HEK293T (cell line): ENCODE results near the gene DAND5.

Source experiments
- ARNT ChIP-seq: fragments of 450-650 bp; IDR thresholded peaks from 2 replicates; pipeline ENCODE4 v1.6.1; 2017; ENCODE audit warnings: mild to moderate bottlenecking
- BHLHE40 ChIP-seq: fragments of 450-650 bp; IDR thresholded peaks from 2 replicates; pipeline ENCODE4 v1.6.1; 2016; ENCODE audit warnings: mild to moderate bottlenecking, moderate library complexity, borderline replicate concordance
- ELF4 ChIP-seq: fragments of 450-650 bp; IDR thresholded peaks from 2 replicates; pipeline ENCODE4 v1.6.1; 2017; ENCODE audit warnings: antibody characterized with exemption
- FOXK2 ChIP-seq: fragments of 450-650 bp; IDR thresholded peaks from 2 replicates; pipeline ENCODE4 v1.6.1; 2016; ENCODE audit warnings: mild to moderate bottlenecking
- FOXM1 ChIP-seq: fragments of 450-650 bp; IDR thresholded peaks from 2 replicates; pipeline ENCODE4 v1.6.1; 2017; ENCODE audit warnings: mild to moderate bottlenecking, borderline replicate concordance
- HDGF ChIP-seq: fragments of 450-650 bp; IDR thresholded peaks from 2 replicates; pipeline ENCODE4 v1.6.1; 2017; ENCODE audit warnings: antibody characterized with exemption, borderline replicate concordance
- L3MBTL2 ChIP-seq: fragments of 450-650 bp; conservative IDR thresholded peaks from 2 replicates; pipeline ENCODE4 v1.6.1; 2016; ENCODE audit warnings: mild to moderate bottlenecking
- NFRKB ChIP-seq: fragments of 450-650 bp; IDR thresholded peaks from 2 replicates; pipeline ENCODE4 v1.6.1; 2016; ENCODE audit warnings: mild to moderate bottlenecking, moderate library complexity
- SP1 ChIP-seq: fragments of 450-650 bp; IDR thresholded peaks from 2 replicates; pipeline ENCODE4 v1.6.1; 2017
- SUZ12 ChIP-seq: fragments of 450-650 bp; IDR thresholded peaks from 2 replicates; pipeline ENCODE4 v1.6.1; 2016; ENCODE audit warnings: mild to moderate bottlenecking
- TARDBP ChIP-seq: fragments of 450-650 bp; IDR thresholded peaks from 2 replicates; pipeline ENCODE4 v1.6.1; 2016
- ZNF384 ChIP-seq: fragments of 450-650 bp; IDR thresholded peaks from 2 replicates; pipeline ENCODE4 v1.6.1; 2016
- TF ChIP-seq, protein P1 (sequence below): fragments of 450-650 bp; IDR thresholded peaks from 2 replicates; pipeline ENCODE4 v1.6.1; 2016

DNA sequence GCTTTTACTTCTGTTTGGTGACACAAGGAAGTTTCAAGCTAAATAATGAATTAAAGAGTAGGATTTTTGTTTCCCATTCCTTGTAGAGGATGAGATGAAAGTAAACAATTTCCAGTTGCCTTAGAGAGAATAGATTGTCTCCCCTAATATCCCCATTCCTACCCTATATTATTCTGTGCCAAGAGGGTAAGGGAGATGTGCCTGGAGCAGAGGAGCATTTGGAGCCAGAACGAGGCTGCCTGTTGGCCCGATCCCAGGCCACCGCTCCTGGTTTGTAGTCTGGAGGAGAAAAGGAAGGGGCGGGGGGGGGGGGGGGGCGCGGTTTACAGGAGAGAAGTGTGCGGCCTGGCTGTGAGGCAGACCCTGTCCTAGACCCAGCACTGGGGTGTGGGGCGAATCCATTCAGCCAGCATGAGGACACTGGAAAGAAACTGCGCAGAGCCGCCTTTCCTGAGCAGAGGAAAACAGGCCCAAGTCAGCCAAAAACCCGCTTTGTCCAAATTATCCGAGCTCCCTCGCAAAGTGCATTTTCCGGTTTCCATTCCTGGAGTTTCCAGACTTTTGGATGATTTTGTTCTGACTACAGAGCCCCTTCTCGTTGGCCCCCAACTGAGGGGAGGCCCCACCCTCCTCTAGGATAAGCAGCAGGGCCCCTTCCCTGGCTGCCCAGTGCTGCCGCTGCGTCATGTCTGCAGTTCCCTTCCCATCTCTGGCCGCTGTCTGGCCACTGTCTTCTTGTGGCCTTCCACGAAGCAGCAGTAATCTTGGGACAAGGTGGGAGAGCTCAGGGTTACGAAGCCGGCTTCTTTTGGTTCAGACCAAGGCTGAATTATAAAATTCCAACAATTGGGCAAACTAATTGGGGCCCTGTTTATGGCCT lies 48.9 kb downstream of the DAND5 start:
- TF ChIP-seq FOXK2, result no peak
- no peak for TF ChIP-seq BHLHE40
- TF ChIP-seq SP1, result no peak
- no peak for TF ChIP-seq L3MBTL2
- no peak for TF ChIP-seq SUZ12
- TF ChIP-seq ZNF384, result no peak
- no peak for TF ChIP-seq FOXM1
- TF ChIP-seq HDGF, result no peak
- TF ChIP-seq ELF4, result no peak
- no peak for TF ChIP-seq TARDBP
- TF ChIP-seq NFRKB, result no peak
- no peak for TF ChIP-seq ARNT
- TF ChIP-seq, protein P1, sequence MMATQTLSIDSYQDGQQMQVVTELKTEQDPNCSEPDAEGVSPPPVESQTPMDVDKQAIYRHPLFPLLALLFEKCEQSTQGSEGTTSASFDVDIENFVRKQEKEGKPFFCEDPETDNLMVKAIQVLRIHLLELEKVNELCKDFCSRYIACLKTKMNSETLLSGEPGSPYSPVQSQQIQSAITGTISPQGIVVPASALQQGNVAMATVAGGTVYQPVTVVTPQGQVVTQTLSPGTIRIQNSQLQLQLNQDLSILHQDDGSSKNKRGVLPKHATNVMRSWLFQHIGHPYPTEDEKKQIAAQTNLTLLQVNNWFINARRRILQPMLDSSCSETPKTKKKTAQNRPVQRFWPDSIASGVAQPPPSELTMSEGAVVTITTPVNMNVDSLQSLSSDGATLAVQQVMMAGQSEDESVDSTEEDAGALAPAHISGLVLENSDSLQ, result no peak
